HG02884 (cell line): ENCODE data around the gene KLF3.

Source experiments
- ATAC-seq: cut with Tn5 transposase; IDR thresholded peaks from one replicate; pipeline ENCODE4 v1.9.1; 2021; ENCODE audit warnings: mild to moderate bottlenecking, moderate library complexity; ENCODE audit not compliant: unreplicated experiment

Gene KLF3

GRCh38 chr4:38650133-38650532, 13.9 kb upstream of the KLF3 start:
- no peak for ATAC-seq

GRCh38 chr4:38654273-38654672, 9.7 kb upstream of the KLF3 start:
- ATAC-seq, result no peak

- no peak for ATAC-seq
These were observed 7.9 kb upstream of the KLF3 start for GRCh38 chr4:38656111-38656510.

- no peak for ATAC-seq
These were observed 4.7 kb upstream of the KLF3 start for GRCh38 chr4:38659346-38659745.

- no peak for ATAC-seq
These were observed 3.2 kb upstream of the KLF3 start for GRCh38 chr4:38660838-38661237.

- ATAC-seq, result no peak
These were observed 2.6 kb upstream of the KLF3 start for GRCh38 chr4:38661371-38661770.

- ATAC-seq, result no peak
These were observed 1.4 kb upstream of the KLF3 start for GRCh38 chr4:38662522-38663089.

GRCh38 chr4:38663090-38663800, 754 bp upstream of the KLF3 start:
- ATAC-seq, result peak; percentile 32

- no peak for ATAC-seq
These were observed 855 bp downstream of the KLF3 start for GRCh38 chr4:38664706-38665401.

GRCh38 chr4:38665551-38666411, 1.8 kb downstream of the KLF3 start:
- ATAC-seq, result no peak

- ATAC-seq, result no peak
These were observed 2.7 kb downstream of the KLF3 start for GRCh38 chr4:38666766-38667084.

GRCh38 chr4:38667085-38667893, 3.3 kb downstream of the KLF3 start:
- no peak for ATAC-seq

GRCh38 chr4:38668203-38668971, 4.4 kb downstream of the KLF3 start:
- ATAC-seq, result no peak

GRCh38 chr4:38669208-38669607, 5.2 kb downstream of the KLF3 start:
- ATAC-seq, result no peak

GRCh38 chr4:38670109-38670901, 6.3 kb downstream of the KLF3 start:
- no peak for ATAC-seq

- peak; percentile 48 for ATAC-seq
These were observed 7.1 kb downstream of the KLF3 start for GRCh38 chr4:38670939-38671591.

GRCh38 chr4:38671592-38671940, 7.6 kb downstream of the KLF3 start:
- ATAC-seq, result no peak

GRCh38 chr4:38672074-38672396, 8.0 kb downstream of the KLF3 start:
- no peak for ATAC-seq
